GM19238 (cell line): ENCODE measurements around the gene SSTR3.
"Not testable (repeated sequence)": the region's sequence is repeated elsewhere in the genome, so short reads cannot be mapped to it uniquely, and the experiment has no call there.

Experiments
- DNase-seq: peaks from one replicate; pipeline ENCODE4 v3.0.0; 2011; ENCODE audit warnings: low spot score; ENCODE audit not compliant: insufficient read length

SSTR3 gene

DNA sequence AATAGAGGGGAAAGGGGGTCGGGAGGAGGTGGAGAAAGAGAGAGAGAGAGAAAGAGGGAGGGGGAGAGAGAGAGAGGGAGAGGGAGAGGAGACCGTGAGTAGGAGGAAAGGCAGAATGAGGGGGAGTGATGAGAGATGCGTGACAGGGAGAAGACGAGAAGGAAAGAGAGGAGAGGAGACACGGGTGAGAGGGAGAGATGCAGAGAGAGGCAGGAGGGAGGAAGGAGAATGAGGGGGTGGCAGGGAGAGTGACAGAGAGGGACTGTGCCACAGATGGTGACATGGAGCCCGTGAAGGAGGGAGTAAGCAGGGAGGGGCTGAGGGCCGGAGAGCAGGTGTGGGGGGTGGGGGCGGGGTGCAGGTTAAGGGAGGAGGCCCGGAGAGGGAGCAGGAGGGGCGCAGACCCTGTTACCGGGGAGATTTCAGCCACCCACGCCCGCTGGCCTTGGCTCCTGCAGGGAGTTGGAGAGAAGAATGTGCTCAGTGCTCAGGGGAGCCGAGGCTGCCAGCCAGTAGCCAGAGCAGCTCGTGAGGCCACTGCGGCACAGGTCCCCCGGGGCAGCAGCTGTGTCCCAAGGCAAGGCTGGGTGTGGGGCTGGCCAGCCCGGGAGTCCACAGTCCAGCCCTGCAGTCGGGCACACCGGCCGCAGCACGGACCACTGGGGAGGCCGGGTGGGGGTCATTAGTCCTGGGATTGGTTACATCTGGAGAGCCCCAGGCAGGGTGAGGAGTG, at the start of gene SSTR3:
Gene SSTR3 (minus strand): TSS at position 304 of the 733 bp plus-strand sequence. CDS start 4,674 bp downstream, outside the sequence.
- DNase-seq = no peak

DNA sequence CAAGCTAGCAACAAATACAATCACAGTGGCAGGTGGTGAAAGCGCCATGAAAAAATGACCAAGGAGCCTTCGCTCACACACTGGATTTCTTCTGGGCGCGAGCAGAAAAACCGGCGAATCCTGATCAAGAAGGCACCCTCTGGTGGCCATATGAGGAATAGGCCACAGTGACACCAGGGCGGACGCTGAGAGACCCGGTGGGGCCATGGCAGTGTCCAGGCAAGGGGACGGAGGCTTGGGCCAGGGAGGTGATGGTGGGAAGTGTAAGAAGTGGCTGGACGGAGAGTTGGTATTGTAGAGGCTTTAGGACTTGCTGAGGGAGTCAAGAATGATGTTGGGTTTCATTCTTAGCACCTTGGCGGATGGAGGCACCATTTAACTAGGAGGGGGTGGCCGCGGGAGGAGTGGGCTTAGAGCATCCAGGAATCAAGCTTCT, 48.6 kb upstream of the SSTR3 start:
- DNase-seq = peak; percentile 64

DNA sequence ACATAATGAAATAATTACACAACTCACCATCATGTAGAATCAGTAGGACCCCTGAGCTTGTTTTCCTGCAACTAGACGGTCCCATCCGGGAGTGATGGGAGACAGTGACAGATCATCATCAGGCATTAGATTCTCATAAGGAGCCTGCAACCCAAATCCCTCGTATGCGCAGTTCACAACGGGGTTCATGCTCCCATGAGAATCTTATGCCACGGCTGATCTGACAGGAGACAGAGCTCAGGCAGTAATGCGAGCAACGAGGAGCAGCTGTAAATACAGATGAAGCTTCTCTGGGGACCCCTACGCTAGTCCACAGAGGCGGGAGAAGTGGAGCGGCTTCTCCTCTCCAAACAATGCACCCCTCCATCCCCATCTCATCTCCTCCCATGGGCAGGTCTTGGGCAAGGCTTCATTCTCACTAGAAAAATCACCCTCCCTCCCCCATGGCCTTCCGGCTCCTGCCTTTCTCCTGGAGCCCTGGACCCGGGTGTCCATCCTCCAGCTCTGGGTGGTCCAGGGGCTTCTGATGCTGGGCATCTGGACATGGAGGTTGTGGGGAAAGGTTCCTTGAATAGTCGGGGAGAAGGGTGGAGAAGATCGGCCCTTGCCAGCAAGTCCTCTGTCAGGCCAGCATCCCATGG, 48.0 kb upstream of the SSTR3 start:
- DNase-seq = no peak

- no peak for DNase-seq
Observed at GRCh38 chr22:37259540-37260029, 47.3 kb upstream of the SSTR3 start.

DNA sequence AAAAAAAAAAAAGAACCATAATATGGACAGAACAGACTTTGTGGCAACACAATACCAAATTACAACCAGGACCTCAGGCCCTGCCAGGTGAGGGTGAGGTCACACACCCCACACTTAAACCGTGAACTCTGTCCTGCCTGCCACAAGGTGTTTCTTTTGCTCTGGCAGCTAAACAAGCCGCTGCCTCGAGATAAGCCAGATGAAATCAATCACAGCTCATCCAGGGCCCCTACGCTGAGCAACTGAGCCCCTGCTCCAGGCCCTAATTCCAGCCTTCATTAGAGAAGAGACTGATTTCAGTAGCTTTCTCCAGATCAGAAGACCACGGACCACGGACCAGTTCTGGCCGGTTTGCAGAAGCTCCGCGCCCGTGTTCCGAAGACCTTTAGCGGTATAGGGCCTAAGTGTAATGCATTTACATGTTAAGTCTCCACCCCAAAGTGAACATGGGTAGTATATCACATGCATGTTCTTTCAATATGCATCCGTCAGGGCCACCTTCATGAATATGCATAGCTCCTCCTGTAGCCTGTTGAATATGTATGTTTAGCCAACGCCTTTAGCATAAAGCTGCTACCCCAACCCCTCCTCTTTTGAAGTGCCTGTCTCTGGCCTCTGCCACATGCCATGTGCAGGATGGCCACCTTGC, 46.6 kb upstream of the SSTR3 start:
- DNase-seq = no peak

DNA sequence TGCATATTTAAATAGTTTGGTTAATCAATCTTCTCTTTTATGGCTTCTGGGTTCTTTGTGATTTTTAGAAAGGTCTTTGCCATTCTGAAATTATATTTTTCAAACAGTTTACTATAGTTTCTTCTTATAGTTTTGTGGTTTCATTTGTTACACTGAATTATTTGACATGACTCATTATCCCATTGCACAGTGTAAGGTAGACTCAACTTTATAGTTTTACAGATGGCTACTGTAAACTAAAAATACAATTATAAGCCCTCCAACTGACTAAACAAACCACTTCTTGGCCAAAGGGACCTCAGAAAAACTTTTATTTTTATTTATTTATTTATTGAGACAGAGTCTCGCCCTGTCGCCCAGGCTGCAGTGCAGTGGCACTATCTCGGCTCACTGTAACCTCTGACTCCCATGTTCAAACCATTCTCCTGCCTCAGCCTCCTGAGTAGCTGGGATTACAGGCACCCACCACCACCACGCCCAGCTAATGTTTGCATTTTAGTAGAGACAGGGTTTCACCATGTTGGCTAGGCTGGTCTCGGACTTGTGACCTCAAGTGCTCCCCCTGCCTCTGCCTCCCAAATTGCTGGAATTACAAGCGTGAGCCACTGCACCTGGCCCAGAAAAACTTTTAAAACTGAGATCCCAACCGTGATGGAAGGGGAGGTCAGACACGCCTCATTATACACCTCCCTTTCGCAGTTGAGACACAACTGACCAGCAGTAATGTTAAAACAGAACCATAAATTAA, 45.9 kb upstream of the SSTR3 start:
- no peak for DNase-seq

DNA sequence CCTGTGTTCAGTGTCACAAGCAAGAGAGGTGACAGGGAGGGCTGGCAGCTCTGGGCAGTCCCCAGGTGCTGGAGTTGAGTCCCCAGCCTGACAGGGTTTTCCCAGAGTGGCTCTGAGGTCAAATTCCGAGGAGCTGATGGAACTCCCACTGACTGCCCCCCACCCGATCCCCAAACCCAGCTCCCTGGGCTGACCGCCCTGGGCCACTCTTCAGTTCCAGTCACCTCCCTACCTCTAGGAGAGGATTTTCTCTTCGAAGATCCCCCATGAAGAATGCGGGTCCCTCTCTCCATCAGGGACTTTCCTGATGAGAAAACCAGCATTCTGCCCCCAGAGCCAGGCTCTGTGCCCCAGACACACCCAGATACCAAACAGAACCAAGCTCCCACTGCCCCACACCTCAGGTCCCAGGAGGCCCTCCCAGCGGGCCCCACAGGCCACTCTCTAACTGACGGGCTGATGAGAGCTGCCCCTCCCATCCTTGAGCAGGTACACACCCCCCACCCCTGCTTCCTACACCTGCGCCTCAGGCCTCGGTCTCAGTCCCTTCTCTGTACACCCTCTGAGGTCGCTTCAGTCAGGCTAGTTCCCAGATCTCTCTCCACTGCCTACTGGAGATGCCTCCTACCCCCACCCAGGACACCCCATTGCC, 43.9 kb upstream of the SSTR3 start:
- DNase-seq = no peak

DNA sequence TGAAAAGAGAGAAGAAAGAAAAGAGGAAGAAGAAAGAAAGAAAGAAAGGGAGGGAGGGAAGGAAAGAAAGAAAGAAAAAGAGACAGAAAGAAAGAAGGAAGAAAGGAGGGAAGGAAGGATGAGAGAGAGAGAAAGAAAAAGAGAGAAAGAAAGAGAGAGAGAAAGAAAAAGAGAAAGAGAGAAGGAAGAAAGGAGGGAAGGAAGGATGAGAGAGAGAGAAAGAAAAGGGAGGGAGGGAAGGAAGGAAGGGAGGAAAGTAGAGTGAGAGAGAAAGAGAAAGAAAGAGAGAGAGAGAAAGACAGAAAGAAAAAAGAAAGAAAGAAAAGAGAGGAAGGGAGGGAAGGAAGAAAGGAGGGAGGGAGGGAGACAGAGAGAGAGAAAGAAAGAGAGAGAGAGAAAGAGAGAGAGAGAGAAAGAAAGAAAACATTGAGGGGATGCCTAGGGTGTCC, 43.3 kb upstream of the SSTR3 start:
- DNase-seq = no peak

DNA sequence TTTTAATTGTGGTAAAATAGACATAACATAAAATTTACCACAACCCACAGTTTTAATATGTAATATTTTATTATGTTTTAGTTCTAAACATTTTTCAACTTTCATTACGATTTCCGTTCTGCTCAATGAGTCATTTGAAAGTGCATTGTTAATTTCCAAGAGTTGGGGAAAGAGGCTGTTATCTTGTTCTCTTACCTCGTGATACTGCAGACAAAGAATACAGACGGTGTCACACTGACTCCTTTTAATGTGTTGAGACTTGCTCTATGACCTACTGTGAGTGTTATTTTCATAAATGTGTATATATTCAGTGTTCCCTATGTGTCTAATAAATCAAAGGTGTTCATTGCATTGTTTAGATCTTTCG, 42.6 kb upstream of the SSTR3 start:
- DNase-seq = no peak

- DNase-seq = no peak
Observed at GRCh38 chr22:37254209-37254866, 42.1 kb upstream of the SSTR3 start.

GRCh38 chr22:37253126-37253660, 40.9 kb upstream of the SSTR3 start:
- no peak for DNase-seq

- not testable (repeated sequence) for DNase-seq
Observed at GRCh38 chr22:37251836-37252235, 39.6 kb upstream of the SSTR3 start.

DNA sequence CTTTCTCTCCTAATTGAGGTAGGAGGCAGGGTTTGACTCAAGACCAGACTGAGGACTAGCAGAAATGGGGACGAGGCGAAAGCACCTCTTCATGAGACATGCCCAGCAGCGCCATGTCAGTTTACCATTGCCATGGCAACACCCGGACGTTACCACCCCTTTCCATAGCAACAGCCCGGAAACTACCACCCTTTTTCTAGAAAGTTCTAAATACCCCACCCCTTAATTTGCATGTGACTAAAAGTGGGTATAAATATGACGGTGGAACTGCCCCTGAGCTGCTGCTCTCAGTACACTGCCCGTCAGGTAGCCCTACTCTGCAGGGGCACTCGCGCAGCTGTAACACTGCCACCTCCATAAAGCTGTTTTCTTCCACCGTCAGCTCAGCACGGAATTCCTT, 37.7 kb upstream of the SSTR3 start:
- no peak for DNase-seq

DNA sequence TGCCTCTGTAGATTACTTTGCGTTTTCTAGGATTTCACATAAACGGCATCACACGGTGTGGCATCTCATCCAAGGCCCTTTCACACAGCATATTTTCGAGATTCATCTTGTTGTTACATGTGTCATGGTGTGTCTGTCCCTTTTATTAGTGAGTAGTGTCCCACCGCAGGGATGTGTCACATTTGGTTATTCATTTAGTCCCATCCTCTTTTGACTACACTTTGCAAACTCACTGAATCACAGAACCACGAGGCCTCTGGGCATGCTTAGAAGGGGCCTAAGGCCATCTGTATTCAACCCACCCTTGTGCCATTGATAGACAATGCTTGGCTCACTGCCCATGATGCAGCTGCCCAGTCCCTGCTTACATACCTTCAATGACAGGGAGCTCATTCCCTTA, 36.0 kb upstream of the SSTR3 start:
- no peak for DNase-seq

DNA sequence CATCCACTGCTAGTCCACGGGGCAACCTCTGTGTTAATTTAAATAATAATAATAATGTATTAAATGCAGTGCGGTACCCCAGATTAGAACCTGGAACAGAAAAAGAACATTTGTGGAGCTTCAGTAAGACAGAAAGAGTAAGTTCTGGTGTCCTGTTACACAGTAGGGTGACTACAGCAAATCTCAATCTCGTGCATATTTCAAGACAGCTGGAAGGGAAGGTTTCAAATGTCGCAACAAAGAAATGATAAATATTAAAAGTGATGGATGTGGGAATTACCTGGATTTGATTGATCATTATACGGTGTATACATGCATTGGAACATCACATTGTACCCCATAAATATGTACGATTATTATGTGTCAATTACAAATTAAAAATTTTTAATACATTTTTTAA, 33.5 kb upstream of the SSTR3 start:
- no peak for DNase-seq

GRCh38 chr22:37244922-37245722, 32.8 kb upstream of the SSTR3 start:
- no peak for DNase-seq

- peak; percentile 79 for DNase-seq
Observed at GRCh38 chr22:37244114-37244921, 32.0 kb upstream of the SSTR3 start, which contains the start of gene RAC2. Gene RAC2 (minus strand): TSS chr22:37244269. CDS start chr22:37244148, 121 bp downstream.

DNA sequence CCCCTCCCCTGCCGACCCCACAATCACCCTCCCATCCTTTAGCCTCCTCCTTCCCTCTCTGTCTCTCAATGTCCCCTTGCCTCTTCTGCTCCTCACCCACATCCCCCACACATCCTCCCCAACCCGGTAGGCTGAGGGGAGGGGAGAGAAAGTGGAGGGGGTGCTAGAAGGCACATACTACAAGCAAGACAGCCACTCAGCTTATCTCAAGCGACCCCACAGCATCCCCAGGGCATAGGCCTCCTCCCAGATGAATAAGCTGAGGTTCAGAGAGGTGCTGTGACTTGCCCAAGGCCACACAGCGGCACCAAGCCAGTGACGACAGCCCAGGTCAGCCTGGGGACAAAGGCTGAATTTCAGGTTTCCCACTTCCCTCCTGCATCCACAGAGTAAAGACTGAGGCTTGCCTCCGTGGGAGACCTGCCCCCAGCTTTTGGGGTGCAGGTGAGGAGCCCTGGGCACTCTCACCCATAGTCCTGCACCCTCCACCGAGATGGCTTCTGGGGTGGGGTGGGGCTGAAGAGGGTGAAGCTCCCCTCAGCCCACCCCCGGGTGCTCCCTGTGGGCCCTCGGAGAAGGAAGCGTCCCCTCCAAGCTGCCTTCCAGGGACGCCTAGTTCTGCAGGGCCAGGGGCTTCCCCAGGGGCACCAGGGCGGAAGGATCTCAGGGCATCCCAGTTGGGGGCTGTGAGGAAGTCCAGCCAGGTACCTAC, 31.3 kb upstream of the SSTR3 start:
- no peak for DNase-seq
